HG02840 (cell line): Measurements from ENCODE around the gene SYPL1.

ENCODE experiments used
- ATAC-seq: cut with Tn5 transposase; IDR thresholded peaks from one replicate; pipeline ENCODE4 v1.9.1; 2021; ENCODE audit warnings: mild to moderate bottlenecking, moderate library complexity, moderate number of reproducible peaks; ENCODE audit not compliant: unreplicated experiment, low FRiP score

Gene SYPL1

DNA sequence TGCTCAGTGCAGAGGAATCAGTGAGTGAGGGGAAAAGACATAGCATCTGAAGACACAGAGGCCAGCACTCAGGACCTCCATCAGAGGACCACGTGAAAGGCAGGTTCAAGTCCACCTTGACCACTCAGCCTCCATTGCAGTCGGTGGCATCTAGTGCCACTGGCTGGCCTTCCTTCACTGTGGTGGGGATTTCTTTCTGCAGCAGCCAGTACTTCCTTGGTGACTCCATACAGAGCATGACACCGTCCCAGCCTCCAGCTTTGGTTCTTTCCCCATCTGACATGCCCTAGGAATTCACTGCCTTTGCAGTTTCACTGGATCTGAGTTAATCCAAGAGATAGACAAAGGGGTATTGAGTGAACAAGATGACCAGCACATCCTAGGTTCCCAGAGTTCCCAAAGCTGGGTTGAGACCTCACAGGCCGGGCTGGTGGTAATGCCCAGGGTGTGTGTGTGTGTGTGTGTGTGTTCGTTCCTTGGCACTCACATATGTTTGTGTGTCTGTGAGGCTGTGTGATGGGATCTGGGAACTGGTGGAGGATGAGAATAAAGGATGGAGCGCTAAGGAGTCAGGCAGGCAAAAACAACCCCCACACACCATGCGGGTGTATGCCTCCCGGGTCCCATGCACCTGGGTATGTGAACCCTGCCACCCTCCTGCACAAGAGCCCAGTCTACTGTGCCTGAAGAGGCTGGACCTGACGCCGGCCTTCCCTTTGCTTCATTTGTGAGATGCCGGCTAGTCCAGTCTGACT, 57.8 kb downstream of the SYPL1 start:
- ATAC-seq, result no peak

DNA sequence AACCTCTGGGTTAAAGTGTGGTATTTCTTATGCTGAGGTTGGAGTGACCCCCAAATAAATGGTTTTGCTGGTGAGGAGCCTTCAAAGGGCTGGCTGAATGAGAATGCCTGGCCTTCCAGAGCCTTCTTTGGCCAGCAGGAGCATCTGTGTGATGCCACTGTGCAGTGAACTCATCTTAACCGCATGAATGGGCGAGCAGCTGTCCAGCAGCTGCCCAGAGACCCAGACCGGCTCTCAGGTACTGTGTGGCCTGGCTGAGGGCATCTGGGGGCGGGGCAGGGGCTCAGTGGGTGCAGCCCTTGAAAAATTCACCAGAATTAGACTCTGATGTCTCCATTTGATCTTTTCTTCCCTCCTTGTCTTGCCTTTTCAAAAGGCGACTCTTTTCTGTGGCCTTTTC, 59.0 kb downstream of the SYPL1 start:
- no peak for ATAC-seq

DNA sequence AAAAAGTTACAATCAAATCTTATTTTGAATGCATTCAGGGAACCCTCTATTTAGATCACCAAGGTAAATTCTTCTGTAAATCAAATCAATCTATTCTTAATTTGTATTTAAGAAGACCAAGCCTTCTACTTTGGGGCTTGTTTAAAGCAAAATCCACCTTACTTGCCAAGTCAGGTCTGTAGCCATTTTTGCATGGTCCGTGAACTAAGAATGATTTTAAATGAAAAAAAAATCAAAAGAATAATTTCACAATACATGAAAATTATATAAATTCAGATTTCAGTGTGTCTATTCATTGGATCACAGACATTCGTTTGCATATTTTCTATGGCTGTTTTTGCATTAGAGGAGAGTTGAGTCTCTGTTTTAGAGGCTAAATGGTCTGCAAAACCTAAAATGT, 59.4 kb downstream of the SYPL1 start:
- ATAC-seq, result no peak

DNA sequence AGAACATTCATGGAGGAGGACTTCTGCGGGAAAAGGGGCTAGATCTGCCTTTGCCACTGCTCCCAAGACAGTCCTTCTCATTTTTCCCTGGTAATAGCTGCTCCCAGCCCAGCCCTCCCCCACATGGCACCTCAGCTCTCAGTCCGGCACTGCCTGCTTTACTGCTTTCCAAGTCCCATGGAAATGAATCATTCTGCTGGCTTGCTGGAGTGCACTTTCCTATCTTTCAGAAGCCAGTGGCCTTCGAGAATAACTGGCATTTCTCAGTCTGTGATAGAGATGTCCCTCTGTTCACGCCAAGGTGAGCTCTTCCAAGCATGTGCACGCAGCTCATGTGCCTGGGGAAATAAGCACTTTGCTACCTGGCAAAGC, 61.4 kb downstream of the SYPL1 start:
- no peak for ATAC-seq

DNA sequence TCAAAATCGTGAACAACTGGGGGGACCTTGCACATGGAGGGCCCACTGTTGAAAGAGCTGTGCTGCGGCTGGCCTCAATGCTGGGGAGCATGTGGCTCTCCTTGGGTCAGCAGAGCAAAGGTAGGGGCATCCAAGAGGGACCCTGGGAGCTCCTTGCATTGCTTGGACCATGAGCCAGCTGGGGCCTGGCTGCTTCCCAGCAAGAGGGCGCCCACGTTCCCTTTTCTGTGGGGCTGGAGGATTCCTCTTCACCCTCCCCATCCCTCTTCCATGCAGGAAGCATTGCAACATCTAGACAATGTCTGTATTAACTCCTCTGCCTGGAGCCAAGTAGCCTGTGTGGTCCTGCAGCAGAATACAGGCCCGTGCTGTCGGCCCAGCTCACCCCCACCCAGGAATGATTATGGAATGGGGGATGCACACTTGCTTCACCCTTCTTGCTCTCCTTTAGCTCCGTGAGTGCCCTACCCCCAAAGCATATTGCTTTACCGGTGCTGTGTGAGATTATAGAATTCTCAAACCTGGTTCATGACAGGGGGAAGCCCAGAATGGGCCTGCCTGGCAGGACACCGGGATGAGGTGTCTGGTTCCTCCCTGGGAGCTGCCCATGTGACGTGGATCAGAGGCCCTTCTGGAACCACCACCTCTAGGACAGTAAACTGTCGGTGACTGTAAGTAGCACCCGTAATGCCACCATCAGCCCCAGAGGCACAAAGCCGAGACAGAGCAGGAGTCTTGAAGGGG, 61.9 kb downstream of the SYPL1 start:
- no peak for ATAC-seq

DNA sequence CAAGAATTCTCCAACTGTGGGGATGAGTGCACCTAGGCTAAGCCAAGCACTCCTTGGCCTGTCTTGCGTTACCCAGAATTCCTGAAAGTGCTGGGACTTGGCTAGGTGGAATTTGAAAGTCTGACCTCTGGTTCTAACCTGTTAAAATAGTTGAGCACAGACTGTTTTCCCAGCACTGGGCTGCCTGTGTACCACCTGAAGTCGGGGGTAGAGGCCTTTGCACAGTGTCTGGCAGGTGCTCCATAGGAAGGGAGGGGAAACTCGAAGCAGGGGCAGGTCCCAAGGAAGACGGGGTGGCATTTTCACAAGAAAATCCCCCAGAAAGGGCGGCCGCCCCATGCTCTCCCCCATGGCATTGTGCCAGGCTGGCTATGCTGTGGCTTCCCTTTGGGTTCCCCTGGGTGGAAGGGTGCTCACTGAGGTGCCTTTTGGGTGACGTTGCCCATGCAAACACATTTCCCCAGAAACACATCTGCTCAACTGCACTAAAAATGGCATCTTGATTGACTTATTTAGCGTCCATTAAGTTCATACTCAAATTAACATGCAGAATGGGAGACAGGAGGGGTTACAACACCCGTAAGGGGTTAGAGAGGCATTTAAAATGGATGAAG, 62.9 kb downstream of the SYPL1 start:
- no peak for ATAC-seq

DNA sequence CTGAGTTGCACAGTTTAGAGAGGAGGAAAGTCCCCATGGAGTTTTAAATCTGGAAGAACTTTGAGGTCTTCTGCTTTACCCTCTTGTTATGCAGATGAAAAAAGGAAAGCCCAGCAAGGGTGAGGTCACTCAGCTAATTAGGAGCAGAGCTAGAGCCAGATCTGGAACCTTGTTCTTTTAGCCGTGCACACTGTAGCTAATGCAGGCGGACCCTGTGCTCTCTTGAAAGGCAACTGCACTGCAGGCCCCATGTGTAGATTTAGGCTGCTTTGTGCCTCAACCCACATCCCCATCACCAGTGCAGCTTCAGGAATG, 63.4 kb downstream of the SYPL1 start:
- no peak for ATAC-seq

DNA sequence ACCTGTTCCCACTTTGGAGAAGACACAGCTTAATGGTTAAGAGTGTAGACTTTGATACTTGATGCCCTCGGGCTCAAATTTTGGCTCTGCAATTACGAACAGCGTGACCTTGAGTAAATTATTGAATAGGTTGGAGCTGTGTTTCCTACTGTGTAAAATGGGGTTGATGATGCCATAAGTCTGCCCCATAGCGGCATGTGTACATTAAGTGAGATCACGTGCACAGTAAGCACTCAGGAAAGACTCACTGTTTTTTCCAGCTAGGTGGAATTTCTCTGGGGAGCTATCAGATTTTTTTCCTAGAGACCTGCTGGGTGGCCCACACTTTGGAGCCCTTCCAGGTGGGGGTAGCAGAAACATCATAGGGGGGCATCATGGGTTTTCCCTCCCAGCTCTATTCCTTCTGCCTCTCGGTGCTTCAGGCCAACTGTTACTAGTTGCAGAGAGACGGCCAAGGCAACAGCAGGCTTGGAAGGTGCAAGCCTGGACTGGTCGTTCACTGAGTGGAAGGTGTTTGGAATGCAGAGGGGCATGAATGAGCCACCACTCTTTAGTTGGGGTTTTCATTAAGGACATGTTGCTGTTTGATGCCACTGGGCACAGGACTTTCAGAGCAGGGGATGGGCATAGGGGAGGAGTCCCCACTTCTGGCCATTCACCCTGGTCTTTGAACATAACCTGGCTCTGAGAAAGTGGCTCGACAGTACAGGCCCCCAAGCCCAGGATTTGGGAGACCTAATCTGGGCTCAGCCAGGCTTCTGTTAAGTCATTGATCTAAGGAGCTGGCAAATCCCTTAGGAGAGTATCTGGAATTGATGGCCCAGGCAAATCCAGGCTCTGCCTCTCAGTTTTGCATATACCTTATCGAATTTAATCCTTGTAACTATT, 64.0 kb downstream of the SYPL1 start:
- no peak for ATAC-seq

DNA sequence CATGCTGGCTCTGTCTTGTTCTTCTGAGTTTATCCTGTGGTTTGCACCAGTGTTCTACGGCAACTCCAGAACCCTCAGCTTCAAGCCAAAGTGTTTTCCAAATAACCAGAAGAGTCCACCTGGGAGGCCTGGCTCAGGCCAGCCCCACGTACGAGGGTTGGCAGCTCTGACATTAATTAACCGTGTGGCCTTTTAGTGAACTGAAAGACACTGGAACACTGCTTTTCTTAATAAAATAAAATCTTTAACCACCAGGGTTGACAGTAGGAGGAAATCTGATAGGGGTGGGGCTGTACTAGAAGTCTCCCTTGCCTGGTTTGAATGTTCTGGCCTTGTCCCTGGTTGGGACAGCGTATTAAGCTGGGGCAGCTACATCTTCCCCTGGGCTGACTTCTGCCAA, 64.9 kb downstream of the SYPL1 start:
- no peak for ATAC-seq

DNA sequence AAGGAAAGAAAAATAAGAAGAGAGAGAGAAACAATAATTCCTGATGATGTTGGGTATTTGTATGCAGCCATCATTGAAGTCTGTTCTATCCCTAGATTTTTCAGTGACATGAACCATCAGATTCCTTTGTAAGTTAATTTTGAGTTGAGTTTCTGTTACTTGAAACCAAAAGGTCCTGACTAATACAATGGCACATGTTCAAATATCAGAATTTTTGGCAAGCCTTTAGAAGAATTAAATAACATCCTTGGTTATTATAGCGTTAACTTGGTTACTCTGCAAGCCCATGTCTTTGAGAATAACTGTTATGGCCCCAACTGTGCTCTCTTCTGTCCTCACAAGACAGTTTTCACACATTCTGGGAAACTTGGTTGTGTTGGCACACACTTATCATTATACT, 66.5 kb downstream of the SYPL1 start:
- ATAC-seq, result no peak

DNA sequence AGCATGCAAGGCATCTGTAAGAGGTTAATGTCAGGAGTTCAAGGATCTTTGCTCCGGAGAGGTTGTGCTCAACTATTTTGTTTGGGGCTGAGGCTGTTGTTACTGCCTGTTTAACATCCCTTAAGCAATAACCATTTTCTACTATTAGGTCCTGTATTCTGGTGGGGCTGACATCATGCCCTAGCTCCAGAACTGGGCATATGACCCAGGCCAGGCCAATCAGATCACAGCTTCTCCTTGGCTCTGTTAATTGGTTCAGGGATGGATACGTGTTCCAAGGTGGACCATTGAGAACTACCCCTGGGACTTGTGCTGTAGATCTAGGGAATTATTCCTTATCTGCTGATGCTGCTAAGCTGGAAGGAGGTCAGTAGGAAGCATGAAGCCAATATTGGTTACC, 67.0 kb downstream of the SYPL1 start:
- ATAC-seq, result no peak

DNA sequence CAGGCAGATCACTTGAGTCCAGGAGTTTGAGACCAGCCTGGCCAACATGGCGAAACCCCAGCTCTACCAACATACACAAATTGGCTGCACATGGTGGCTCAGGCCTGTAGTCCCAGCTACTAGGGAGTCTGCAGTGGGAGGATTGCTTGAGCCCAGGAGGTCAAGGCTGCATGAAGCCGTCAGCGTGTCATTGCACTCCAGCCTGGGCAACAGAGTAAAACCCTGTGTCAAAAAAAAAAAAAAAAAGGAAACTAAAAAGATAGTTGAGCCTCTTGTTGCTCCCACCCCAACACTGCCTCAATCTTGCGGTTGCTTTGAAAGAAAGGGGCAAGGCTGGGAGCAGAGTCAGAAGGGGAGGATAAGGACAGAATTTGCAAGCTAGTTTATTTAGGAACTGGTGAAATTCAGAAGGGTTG, 69.9 kb downstream of the SYPL1 start:
- no peak for ATAC-seq

DNA sequence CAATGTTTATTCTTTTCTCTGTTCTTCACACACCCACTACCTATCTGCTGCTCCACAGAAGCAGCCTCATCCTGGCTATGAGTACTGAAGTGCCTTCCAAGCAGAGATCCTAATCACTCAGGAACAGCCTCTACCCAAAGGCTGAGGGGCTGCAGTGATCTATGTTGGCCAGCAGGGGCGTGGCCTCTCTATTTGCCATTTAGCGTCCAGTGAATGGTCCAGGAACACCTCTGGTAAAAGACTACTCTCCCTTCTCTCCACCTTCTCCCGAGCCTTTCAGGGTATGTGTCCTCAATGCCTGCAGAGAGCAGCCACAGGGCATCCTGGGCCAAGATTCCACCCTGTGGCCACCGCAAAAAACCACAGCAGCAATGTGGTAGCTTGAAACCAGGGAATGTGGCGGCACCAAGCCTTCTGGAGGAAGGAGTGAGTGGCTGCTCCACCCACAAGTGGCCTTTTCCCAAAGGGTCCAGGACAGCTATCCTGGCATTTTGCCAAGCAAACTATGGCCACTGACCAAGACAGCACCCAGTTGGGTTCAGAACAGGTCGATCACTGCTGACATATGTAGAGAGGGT, 70.9 kb downstream of the SYPL1 start:
- no peak for ATAC-seq
